ENCODE measurements around the gene MAGEA8. TPM values are rescaled to one million over a fixed set of nuclear protein-coding genes. Genes with fewer than 3 reads are reported as not detected.

MAGEA8 gene
- not detected in 2 replicates for total RNA-seq

GRCh38 chrX:149881081-149881711, at the start of gene MAGEA8:
TSS of gene MAGEA8 (plus strand) at chrX:149881183. CDS start at chrX:149884273, 3,090 bp downstream.

GRCh38 chrX:149929400-149929799, 48.4 kb downstream of the MAGEA8 start, which contains the start of gene HSFX4:
TSS of gene HSFX4 (plus strand) at chrX:149929573. CDS start at chrX:149929645, 72 bp downstream.

Other genes with a start within 250 kb of the MAGEA8 start
- 16.3 and 18.7 TPM in 2 replicates for gene TMEM185A, start 249.4 kb upstream of the MAGEA8 start, total RNA-seq
- not detected in 2 replicates for gene MAGEA11, start 169.1 kb upstream of the MAGEA8 start, total RNA-seq
- 0.43 and 1.2 TPM in 2 replicates for gene HSFX1, start 107.1 kb upstream of the MAGEA8 start, total RNA-seq
- gene MAGEA9, start 99.3 kb upstream of the MAGEA8 start, total RNA-seq = not detected in 2 replicates
- gene HSFX4, start 48.4 kb downstream of the MAGEA8 start, total RNA-seq = not detected in 2 replicates
- 17.5 and 18.8 TPM in 2 replicates for gene EOLA2, start 57.3 kb downstream of the MAGEA8 start, total RNA-seq